Thoracic aorta (tissue), 2 donors: ENCODE results near the gene NPHP4. TPM values are rescaled to one million over a fixed set of nuclear protein-coding genes. Genes with fewer than 3 reads are reported as not detected.

Experiments used
- ATAC-seq: fragments of 150-250 bp; one replicate; pipeline ENCODE4 v1.8.0; 2017; ENCODE audit warnings: low read depth; ENCODE audit not compliant: insufficient number of reproducible peaks, low FRiP score
- DNase-seq: peaks from one replicate; pipeline ENCODE4 v3.0.0-alpha.2; 2020; ENCODE audit warnings: low spot score
- H3K27ac ChIP-seq, 2 donors: fragments of 200-600 bp; sonication (generic); 1 replicate in 1 of 2; 2 replicates in 1 of 2; pipeline ENCODE4 v1.5.1; 2016; ENCODE audit warnings: mild to moderate bottlenecking in 2 of 2, moderate library complexity in 2 of 2
- H3K27me3 ChIP-seq: fragments of 200-600 bp; sonication (generic); replicated peaks from 2 replicates; pipeline ENCODE4 v1.6.0; 2016; ENCODE audit warnings: mild to moderate bottlenecking; ENCODE audit not compliant: insufficient read depth
- H3K36me3 ChIP-seq: fragments of 200-600 bp; sonication (generic); one replicate; pipeline ENCODE4 v1.5.1; 2016
- H3K4me1 ChIP-seq, 2 donors: fragments of 200-600 bp; sonication (generic); 1 replicate in 1 of 2; 2 replicates in 1 of 2; pipeline versions ENCODE4 v1.5.1 to v1.6.0; 2016; ENCODE audit warnings: low read depth in 2 of 2, mild to moderate bottlenecking in 1 of 2; ENCODE audit not compliant: control insufficient read depth in 1 of 2
- H3K4me3 ChIP-seq: fragments of 200-600 bp; sonication (generic); 2 replicates; pipeline ENCODE4 v1.5.1; 2016; ENCODE audit warnings: mild to moderate bottlenecking
- H3K9me3 ChIP-seq: fragments of 200-600 bp; sonication (generic); 2 replicates; pipeline ENCODE4 v1.5.1; 2016
- CTCF ChIP-seq: fragments of 200-600 bp; sonication (generic); IDR thresholded peaks from one replicate; pipeline ENCODE4 v1.5.1; 2019; ENCODE audit warnings: antibody characterized with exemption
- total RNA-seq, 2 donors: library from RNA; depleted of rRNA; stranded (reverse); fragments of >200 nt; gene quantifications; one replicate each; pipeline versions ENCODE4 v1.1.0 to v1.2.3, GENCODE V29; 2016

Gene NPHP4
- total RNA-seq, 2 donors from 2014 or later, result 11.4 to 15.1 TPM

GRCh38 chr1:5822266-5822665, 170.0 kb downstream of the NPHP4 start:
- no peaks in the 10 kb centered on the region for H3K4me1 ChIP-seq
- no peak overlapping the region for H3K4me3 ChIP-seq
- no peaks in the 10 kb centered on the region for H3K9me3 ChIP-seq
- H3K27ac ChIP-seq, result no peak overlapping the region
- ATAC-seq, result no peak
- H3K36me3 ChIP-seq, result no peaks in the 10 kb centered on the region
- no peak for DNase-seq
- no peak for TF ChIP-seq CTCF
- H3K27me3 ChIP-seq, result no peaks in the 10 kb centered on the region

- no peaks in the 10 kb centered on the region for H3K27me3 ChIP-seq
- H3K36me3 ChIP-seq, result no peaks in the 10 kb centered on the region
Observed at GRCh38 chr1:5821540-5822176, 170.6 kb downstream of the NPHP4 start.

GRCh38 chr1:5820026-5820421, 172.2 kb downstream of the NPHP4 start:
- Histone ChIP-seq H3K4me3 (no peak overlapping the region), H3K27me3 (no peaks in the 10 kb centered on the region), H3K27ac (no peak overlapping the region), H3K9me3 (no peaks in the 10 kb centered on the region), H3K4me1 (no peaks in the 10 kb centered on the region), H3K36me3 (no peaks in the 10 kb centered on the region)
- TF ChIP-seq CTCF, result no peak
- DNase-seq, result no peak
- ATAC-seq, result no peak

More at GRCh38 chr1:5821540-5822176, 170.6 kb downstream of the NPHP4 start:
- Histone ChIP-seq H3K4me3 (no peak overlapping the region), H3K4me1 (no peaks in the 10 kb centered on the region), H3K27ac (no peak overlapping the region), H3K9me3 (no peaks in the 10 kb centered on the region)
- DNase-seq (no peak), ATAC-seq (no peak)
- no peak for TF ChIP-seq CTCF

GRCh38 chr1:5819391-5820025, 172.7 kb downstream of the NPHP4 start:
- no peaks in the 10 kb centered on the region for H3K27me3 ChIP-seq
- TF ChIP-seq CTCF, result no peak
- no peak overlapping the region for H3K4me3 ChIP-seq
- no peak overlapping the region for H3K27ac ChIP-seq
- no peaks in the 10 kb centered on the region for H3K9me3 ChIP-seq
- no peaks in the 10 kb centered on the region for H3K36me3 ChIP-seq
- H3K4me1 ChIP-seq, result no peaks in the 10 kb centered on the region
- no peak for DNase-seq
- no peak for ATAC-seq

GRCh38 chr1:5818755-5819154, 173.5 kb downstream of the NPHP4 start:
- Histone ChIP-seq H3K4me1 (no peaks in the 10 kb centered on the region), H3K27me3 (no peaks in the 10 kb centered on the region), H3K4me3 (no peak overlapping the region), H3K9me3 (no peaks in the 10 kb centered on the region), H3K36me3 (no peaks in the 10 kb centered on the region), H3K27ac (no peak overlapping the region)
- TF ChIP-seq CTCF, result no peak
- DNase-seq (no peak), ATAC-seq (no peak)
